HepG2 (cell line): Measurements from ENCODE around the gene VPS25. TPM values are rescaled to one million over a fixed set of nuclear protein-coding genes. Genes with fewer than 3 reads are reported as not detected.

ENCODE experiments used
- ARID2 ChIP-seq: sonication (generic); formaldehyde crosslinking; IDR thresholded peaks from 2 replicates; pipeline ENCODE4 v1.8.1; 2022; ENCODE audit warnings: mild to moderate bottlenecking, missing genetic modification reagents, borderline replicate concordance
- FOXK2 ChIP-seq: fragments of 450-650 bp; IDR thresholded peaks from 2 replicates; pipeline ENCODE4 v1.6.1; 2016
- NCOA2 ChIP-seq: sonication (generic); formaldehyde crosslinking; IDR thresholded peaks from 2 replicates; pipeline ENCODE4 v1.8.0; 2022; ENCODE audit warnings: inconsistent platforms
- RBM39 ChIP-seq: fragments of 200-400 bp; formaldehyde crosslinking; IDR thresholded peaks from one replicate; pipeline ENCODE4 v1.6.1; 2018; ENCODE audit warnings: antibody characterized with exemption, mild to moderate bottlenecking, low read depth, low read length; ENCODE audit not compliant: poor library complexity, severe bottlenecking
- TSC22D2 ChIP-seq: sonication (generic); formaldehyde crosslinking; IDR thresholded peaks from 2 replicates; pipeline ENCODE4 v1.5.1; 2020; ENCODE audit warnings: missing genetic modification reagents, mild to moderate bottlenecking, borderline replicate concordance
- ZNF501 ChIP-seq: sonication (generic); formaldehyde crosslinking; IDR thresholded peaks from 2 replicates; pipeline ENCODE4 v1.5.1; 2020; ENCODE audit warnings: mild to moderate bottlenecking, moderate library complexity, missing genetic modification reagents
- ZNF547 ChIP-seq: sonication (generic); formaldehyde crosslinking; IDR thresholded peaks from 2 replicates; pipeline ENCODE4 v1.5.1; 2020; ENCODE audit warnings: mild to moderate bottlenecking, missing genetic modification reagents
- ZNF556 ChIP-seq: sonication (generic); formaldehyde crosslinking; IDR thresholded peaks from 2 replicates; pipeline ENCODE4 v1.4.0; 2020; ENCODE audit warnings: mild to moderate bottlenecking, missing genetic modification reagents, borderline replicate concordance
- ZNF780A ChIP-seq: sonication (generic); formaldehyde crosslinking; IDR thresholded peaks from 2 replicates; pipeline ENCODE4 v1.8.0; 2022; ENCODE audit warnings: mild to moderate bottlenecking, missing genetic modification reagents, moderate library complexity
- polyA plus RNA-seq, 8 experiments: library from polyadenylated mRNA; depleted of rRNA in 3 of 8; stranded (reverse) in 7 of 8; unstranded in 1 of 8; fragments of >200 nt; fragmentation: Illumina TruSeq in 4 of 8; extraction: Trizol in 4 of 8; gene quantifications; 2 replicates each; pipeline versions ENCODE4 v1.2.1 to v1.2.3, GENCODE V29; 2011 to 2016; ENCODE audit warnings: low read depth in 4 of 8, missing spikeins in 1 of 8, mixed read lengths in 1 of 8; ENCODE audit not compliant: insufficient read depth in 1 of 8
- total RNA-seq, 5 experiments: library from RNA; depleted of rRNA; stranded (reverse); fragments of >200 nt; fragmentation: Illumina TruSeq; extraction: Trizol; gene quantifications; 2 replicates each; pipeline ENCODE4 v1.2.3, GENCODE V29; 2016; ENCODE audit warnings: low read depth in 1 of 5
- TF ChIP-seq, protein P1 (sequence below): sonication (generic); formaldehyde crosslinking; IDR thresholded peaks from 2 replicates; pipeline ENCODE4 v1.5.0; 2020; ENCODE audit warnings: mild to moderate bottlenecking, missing genetic modification reagents
- TF ChIP-seq, protein P2 (sequence below): fragments of 450-650 bp; IDR thresholded peaks from 2 replicates; pipeline ENCODE4 v1.6.1; 2017; ENCODE audit warnings: mild to moderate bottlenecking
- TF ChIP-seq, protein P3 (sequence below): sonication (generic); formaldehyde crosslinking; IDR thresholded peaks from 2 replicates; pipeline ENCODE4 v1.8.1; 2023; ENCODE audit warnings: mild to moderate bottlenecking, missing genetic modification reagents, borderline replicate concordance
- TF ChIP-seq, protein P4 (sequence below): sonication (generic); formaldehyde crosslinking; IDR thresholded peaks from 2 replicates; pipeline ENCODE4 v1.5.0; 2020; ENCODE audit warnings: missing genetic modification reagents, mild to moderate bottlenecking, borderline replicate concordance
- TF ChIP-seq, protein P5 (sequence below): sonication (generic); formaldehyde crosslinking; IDR thresholded peaks from 2 replicates; pipeline ENCODE4 v1.5.1; 2020; ENCODE audit warnings: mild to moderate bottlenecking, missing genetic modification reagents

Gene VPS25
- total and polyA plus RNA-seq, 2 of the 13 experiments (the other 11 are each of a cell fraction or from before 2014, with no cell fraction given) = 161 to 249 TPM

DNA sequence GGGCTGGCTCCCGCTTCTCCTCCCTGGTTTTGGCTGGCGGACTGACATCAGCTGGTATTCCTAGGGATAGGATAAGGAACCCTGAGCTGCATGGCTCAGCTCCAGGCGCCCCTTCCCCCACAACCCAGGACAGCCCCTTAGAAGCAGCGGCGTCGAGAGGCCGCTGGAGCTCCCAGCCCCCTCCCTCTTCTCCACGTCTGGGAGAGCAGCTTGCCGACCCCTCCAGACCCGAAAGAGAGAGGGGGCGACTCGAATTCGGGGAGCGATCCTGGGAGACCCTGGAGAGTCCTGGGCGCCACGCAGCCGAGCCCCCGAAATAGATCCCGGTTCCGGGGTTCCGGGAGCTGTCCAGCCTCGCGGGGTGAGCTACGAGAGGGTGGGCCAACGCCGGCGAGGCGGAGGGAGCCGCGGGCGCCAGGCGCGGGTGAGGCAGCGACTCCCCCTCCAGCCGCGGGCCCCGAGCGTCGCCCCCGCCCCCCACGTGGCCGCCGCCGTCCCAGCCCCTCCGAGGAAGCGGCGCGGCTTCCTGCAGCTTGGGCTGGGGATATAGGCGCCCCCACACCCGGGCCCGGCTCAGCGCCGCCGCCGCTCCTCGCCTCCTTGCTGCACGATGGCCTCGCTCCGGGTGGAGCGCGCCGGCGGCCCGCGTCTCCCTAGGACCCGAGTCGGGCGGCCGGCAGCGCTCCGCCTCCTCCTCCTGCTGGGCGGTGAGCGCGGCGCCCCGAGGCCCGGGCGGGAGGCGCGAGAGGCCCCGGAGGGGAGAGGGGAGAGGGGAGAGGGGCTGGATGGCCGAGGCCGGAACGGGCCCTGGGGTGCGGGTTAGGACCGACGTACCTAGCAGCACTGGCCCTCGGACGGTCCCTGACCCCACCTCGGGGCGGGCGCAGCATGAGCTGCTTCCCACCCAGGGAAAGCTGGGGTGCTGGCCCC, 12.3 kb upstream of the VPS25 start, which contains the start of gene RAMP2 (continued):
- TF ChIP-seq ZNF547 (CRISPR knock-in tag) (peak; percentile 91), ZNF556 (CRISPR knock-in tag) (0 out of 2 replicates have a peak, but pooled peaks have one; percentile 19), FOXK2 (no peak), ARID2 (CRISPR knock-in tag) (no peak), ZNF501 (no peak), NCOA2 (CRISPR knock-in tag) (no peak), ZNF780A (CRISPR knock-in tag) (no peak), RBM39 (peak; percentile 22), TSC22D2 (CRISPR knock-in tag) (no peak)
- TF ChIP-seq, protein P1, sequence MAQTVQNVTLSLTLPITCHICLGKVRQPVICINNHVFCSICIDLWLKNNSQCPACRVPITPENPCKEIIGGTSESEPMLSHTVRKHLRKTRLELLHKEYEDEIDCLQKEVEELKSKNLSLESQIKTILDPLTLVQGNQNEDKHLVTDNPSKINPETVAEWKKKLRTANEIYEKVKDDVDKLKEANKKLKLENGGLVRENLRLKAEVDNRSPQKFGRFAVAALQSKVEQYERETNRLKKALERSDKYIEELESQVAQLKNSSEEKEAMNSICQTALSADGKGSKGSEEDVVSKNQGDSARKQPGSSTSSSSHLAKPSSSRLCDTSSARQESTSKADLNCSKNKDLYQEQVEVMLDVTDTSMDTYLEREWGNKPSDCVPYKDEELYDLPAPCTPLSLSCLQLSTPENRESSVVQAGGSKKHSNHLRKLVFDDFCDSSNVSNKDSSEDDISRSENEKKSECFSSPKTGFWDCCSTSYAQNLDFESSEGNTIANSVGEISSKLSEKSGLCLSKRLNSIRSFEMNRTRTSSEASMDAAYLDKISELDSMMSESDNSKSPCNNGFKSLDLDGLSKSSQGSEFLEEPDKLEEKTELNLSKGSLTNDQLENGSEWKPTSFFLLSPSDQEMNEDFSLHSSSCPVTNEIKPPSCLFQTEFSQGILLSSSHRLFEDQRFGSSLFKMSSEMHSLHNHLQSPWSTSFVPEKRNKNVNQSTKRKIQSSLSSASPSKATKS = no peak
- TF ChIP-seq, protein P2, sequence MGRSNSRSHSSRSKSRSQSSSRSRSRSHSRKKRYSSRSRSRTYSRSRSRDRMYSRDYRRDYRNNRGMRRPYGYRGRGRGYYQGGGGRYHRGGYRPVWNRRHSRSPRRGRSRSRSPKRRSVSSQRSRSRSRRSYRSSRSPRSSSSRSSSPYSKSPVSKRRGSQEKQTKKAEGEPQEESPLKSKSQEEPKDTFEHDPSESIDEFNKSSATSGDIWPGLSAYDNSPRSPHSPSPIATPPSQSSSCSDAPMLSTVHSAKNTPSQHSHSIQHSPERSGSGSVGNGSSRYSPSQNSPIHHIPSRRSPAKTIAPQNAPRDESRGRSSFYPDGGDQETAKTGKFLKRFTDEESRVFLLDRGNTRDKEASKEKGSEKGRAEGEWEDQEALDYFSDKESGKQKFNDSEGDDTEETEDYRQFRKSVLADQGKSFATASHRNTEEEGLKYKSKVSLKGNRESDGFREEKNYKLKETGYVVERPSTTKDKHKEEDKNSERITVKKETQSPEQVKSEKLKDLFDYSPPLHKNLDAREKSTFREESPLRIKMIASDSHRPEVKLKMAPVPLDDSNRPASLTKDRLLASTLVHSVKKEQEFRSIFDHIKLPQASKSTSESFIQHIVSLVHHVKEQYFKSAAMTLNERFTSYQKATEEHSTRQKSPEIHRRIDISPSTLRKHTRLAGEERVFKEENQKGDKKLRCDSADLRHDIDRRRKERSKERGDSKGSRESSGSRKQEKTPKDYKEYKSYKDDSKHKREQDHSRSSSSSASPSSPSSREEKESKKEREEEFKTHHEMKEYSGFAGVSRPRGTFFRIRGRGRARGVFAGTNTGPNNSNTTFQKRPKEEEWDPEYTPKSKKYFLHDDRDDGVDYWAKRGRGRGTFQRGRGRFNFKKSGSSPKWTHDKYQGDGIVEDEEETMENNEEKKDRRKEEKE = no peak
- TF ChIP-seq, protein P3, sequence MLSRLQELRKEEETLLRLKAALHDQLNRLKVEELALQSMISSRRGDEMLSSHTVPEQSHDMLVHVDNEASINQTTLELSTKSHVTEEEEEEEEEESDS = no peak
- TF ChIP-seq, protein P4, sequence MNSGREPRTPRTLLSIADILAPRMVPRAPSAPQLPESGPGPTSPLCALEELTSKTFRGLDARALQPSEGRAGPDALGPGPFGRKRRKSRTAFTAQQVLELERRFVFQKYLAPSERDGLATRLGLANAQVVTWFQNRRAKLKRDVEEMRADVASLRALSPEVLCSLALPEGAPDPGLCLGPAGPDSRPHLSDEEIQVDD = peak; percentile 66; the same call in 1 of the 2 replicates
- TF ChIP-seq, protein P5, sequence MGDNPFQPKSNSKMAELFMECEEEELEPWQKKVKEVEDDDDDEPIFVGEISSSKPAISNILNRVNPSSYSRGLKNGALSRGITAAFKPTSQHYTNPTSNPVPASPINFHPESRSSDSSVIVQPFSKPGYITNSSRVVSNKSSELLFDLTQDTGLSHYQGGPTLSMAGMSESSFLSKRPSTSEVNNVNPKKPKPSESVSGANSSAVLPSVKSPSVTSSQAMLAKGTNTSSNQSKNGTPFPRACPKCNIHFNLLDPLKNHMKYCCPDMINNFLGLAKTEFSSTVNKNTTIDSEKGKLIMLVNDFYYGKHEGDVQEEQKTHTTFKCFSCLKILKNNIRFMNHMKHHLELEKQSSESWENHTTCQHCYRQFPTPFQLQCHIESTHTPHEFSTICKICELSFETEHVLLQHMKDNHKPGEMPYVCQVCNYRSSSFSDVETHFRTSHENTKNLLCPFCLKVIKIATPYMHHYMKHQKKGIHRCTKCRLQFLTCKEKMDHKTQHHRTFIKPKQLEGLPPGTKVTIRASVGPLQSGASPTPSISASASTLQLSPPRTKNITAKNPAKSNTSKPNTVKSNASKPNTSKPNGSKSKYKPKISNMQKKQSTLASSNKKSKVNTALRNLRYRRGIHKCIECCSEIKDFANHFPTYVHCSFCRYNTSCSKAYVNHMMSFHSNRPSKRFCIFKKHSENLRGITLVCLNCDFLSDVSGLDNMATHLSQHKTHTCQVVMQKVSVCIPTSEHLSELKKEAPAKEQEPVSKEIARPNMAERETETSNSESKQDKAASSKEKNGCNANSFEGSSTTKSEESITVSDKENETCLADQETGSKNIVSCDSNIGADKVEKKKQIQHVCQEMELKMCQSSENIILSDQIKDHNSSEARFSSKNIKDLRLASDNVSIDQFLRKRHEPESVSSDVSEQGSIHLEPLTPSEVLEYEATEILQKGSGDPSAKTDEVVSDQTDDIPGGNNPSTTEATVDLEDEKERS (CRISPR knock-in tag) = 0 out of 2 replicates have a peak, but pooled peaks have one; percentile 64
